ENCODE data around the gene EPS8L2. TPM values are rescaled to one million over a fixed set of nuclear protein-coding genes. Genes with fewer than 3 reads are reported as not detected.
A peak's percentile ranks its signal among the peaks of the same experiment; 100 is the strongest.

Gene EPS8L2
- total and polyA plus RNA-seq, 2 of the 13 experiments (the other 11 are each of a cell fraction or from before 2014, with no cell fraction given): 89.3 to 416 TPM

DNA sequence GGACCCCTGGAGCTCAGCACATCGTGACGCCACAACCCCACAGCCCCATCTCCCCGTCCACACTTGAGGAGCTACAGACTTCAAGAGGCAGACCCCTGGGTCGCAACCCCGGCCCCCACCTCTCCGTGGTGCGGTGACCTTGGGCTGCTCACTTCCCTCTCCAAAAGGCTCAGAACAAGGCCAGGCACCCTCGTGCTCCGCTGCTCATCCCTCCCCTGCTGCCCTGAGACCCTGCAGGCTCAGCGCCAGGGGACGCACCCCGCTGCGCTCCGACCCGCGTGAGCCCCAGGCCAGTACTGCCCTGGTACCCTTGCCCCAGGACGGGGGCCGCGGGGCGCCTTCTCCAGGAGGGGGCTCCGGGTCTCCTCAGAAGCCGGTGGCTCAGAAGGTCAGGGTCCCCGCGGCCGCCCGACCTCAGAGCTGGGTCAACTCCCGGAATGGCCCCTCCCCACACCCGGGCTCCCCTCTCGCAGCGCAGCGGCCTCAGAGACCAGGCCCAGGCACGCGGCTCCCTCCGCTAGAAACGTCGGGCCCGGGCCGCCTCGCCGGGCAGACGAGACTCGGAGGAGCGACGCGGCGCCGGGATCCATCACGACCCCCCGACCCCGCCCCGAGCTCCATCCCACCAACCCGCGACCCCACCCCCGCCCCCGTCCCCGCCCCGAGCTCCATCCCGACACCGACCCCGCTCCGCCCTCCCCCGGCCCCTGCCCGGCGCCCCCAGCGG is 70.7 kb downstream of the EPS8L2 start (continued):
- TF ChIP-seq, protein P1, sequence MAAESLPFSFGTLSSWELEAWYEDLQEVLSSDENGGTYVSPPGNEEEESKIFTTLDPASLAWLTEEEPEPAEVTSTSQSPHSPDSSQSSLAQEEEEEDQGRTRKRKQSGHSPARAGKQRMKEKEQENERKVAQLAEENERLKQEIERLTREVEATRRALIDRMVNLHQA (CRISPR knock-in tag; IDR thresholded peaks at IDR 0.05): no peak
- TF ChIP-seq, protein P2, sequence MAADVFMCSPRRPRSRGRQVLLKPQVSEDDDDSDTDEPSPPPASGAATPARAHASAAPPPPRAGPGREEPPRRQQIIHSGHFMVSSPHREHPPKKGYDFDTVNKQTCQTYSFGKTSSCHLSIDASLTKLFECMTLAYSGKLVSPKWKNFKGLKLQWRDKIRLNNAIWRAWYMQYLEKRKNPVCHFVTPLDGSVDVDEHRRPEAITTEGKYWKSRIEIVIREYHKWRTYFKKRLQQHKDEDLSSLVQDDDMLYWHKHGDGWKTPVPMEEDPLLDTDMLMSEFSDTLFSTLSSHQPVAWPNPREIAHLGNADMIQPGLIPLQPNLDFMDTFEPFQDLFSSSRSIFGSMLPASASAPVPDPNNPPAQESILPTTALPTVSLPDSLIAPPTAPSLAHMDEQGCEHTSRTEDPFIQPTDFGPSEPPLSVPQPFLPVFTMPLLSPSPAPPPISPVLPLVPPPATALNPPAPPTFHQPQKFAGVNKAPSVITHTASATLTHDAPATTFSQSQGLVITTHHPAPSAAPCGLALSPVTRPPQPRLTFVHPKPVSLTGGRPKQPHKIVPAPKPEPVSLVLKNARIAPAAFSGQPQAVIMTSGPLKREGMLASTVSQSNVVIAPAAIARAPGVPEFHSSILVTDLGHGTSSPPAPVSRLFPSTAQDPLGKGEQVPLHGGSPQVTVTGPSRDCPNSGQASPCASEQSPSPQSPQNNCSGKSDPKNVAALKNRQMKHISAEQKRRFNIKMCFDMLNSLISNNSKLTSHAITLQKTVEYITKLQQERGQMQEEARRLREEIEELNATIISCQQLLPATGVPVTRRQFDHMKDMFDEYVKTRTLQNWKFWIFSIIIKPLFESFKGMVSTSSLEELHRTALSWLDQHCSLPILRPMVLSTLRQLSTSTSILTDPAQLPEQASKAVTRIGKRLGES (CRISPR knock-in tag; IDR thresholded peaks at IDR 0.05; ENCODE audit: borderline replicate concordance): no peak
- TF ChIP-seq, protein P3, sequence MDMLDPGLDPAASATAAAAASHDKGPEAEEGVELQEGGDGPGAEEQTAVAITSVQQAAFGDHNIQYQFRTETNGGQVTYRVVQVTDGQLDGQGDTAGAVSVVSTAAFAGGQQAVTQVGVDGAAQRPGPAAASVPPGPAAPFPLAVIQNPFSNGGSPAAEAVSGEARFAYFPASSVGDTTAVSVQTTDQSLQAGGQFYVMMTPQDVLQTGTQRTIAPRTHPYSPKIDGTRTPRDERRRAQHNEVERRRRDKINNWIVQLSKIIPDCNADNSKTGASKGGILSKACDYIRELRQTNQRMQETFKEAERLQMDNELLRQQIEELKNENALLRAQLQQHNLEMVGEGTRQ (IDR thresholded peaks at IDR 0.05; ENCODE audit: low read depth, low read length): no peak
- TF ChIP-seq, protein P3 (CRISPR knock-in tag; IDR thresholded peaks at IDR 0.05; ENCODE audit: borderline replicate concordance): no peak; the same call in 1 of the 2 replicates
- TF ChIP-seq KDM2A (CRISPR knock-in tag; IDR thresholded peaks at IDR 0.05; ENCODE audit: borderline replicate concordance, low read depth) (peak; percentile 40; the same call in 1 of the 2 replicates), ZSCAN21 (CRISPR knock-in tag; IDR thresholded peaks at IDR 0.05; ENCODE audit: borderline replicate concordance) (no peak), FOXC1 (CRISPR knock-in tag; IDR thresholded peaks at IDR 0.05; ENCODE audit: borderline replicate concordance) (no peak), THYN1 (CRISPR knock-in tag; IDR thresholded peaks at IDR 0.05; ENCODE audit: borderline replicate concordance, low read depth) (no peak), ZFP41 (CRISPR knock-in tag; IDR thresholded peaks at IDR 0.05; ENCODE audit: borderline replicate concordance) (no peak), HOXA7 (CRISPR knock-in tag; IDR thresholded peaks at IDR 0.05) (no peak), ZNF781 (CRISPR knock-in tag; IDR thresholded peaks at IDR 0.05; ENCODE audit: borderline replicate concordance, not compliant biosample characterization) (no peak), ZNF160 (CRISPR knock-in tag; IDR thresholded peaks at IDR 0.05) (no peak), ZNF615 (CRISPR knock-in tag; IDR thresholded peaks at IDR 0.05; ENCODE audit: borderline replicate concordance) (no peak), TBX2 (CRISPR knock-in tag; IDR thresholded peaks at IDR 0.05; ENCODE audit: borderline replicate concordance) (no peak), ZNF501 (CRISPR knock-in tag; IDR thresholded peaks at IDR 0.05) (no peak; the same call in 1 of the 2 replicates), PLRG1 (conservative IDR thresholded peaks at IDR 0.05) (no peak), ZNF567 (CRISPR knock-in tag; IDR thresholded peaks at IDR 0.05; ENCODE audit: borderline replicate concordance) (no peak), ATF1 (CRISPR knock-in tag; IDR thresholded peaks at IDR 0.05) (no peak), SNRNP70 (IDR thresholded peaks at IDR 0.05; ENCODE audit: low read depth, low read length) (no peak), EP300 (IDR thresholded peaks at IDR 0.05; ENCODE audit: low read depth in 2 of 2, low read length in 2 of 2) (no peak), EP300 (CRISPR knock-in tag; IDR thresholded peaks at IDR 0.05; ENCODE audit: borderline replicate concordance) (no peak), KDM5A (IDR thresholded peaks at IDR 0.05; ENCODE audit: borderline replicate concordance, low read length) (no peak)
- TF ChIP-seq, protein P4, sequence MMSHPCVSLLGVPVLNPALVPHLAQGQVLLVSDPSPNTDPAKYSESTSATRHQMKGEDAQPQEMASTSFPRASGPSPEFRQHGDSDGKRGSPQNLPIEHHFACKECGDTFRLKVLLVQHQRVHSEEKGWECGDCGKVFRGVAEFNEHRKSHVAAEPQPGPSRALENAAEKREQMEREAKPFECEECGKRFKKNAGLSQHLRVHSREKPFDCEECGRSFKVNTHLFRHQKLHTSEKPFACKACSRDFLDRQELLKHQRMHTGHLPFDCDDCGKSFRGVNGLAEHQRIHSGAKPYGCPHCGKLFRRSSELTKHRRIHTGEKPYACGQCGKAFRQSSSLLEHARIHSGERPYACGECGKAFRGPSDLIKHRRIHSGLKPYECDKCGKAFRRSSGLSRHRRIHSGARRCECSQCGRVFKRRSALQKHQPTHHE (CRISPR knock-in tag; IDR thresholded peaks at IDR 0.05; ENCODE audit: borderline replicate concordance): no peak; the same call in 1 of the 2 replicates

Data from HepG2 (cell line).